H1 (cell line): ENCODE results near the gene INTS6. TPM values are rescaled to one million over a fixed set of nuclear protein-coding genes. Genes with fewer than 3 reads are reported as not detected.

Experiments
- CTCF ChIA-PET: fragments of 300-600 bp; sonication (Branson Sonifier 250); formaldehyde crosslinking; loops from one replicate; lab custom pipeline; 2021; ENCODE audit not compliant: partially characterized antibody; lab: Charles Lee
- POLR2A ChIA-PET: fragments of 300-600 bp; sonication (Branson Sonifier 250); formaldehyde crosslinking; loops from one replicate; lab custom pipeline; 2021; ENCODE audit warnings: inconsistent platforms; ENCODE audit not compliant: partially characterized antibody; lab: Charles Lee
- DNase-seq, 2 experiments: peaks; one replicate each; pipeline versions ENCODE4 v3.0.0 to v3.0.0-alpha.2; 2010 to 2022; ENCODE audit warnings: low spot score in 2 of 2, low read depth in 1 of 2, mixed read lengths in 1 of 2
- FAIRE-seq: peaks from 2 replicates; lab custom pipeline; 2011; peaks lifted over from hg19 to GRCh38; lab: Jason Lieb, UNC
- H2AFZ ChIP-seq: 2 replicates; pipeline ENCODE4 v1.8.1; 2012; ENCODE audit warnings: low read length, inconsistent platforms
- H2AK5ac ChIP-seq: 2 replicates; pipeline ENCODE4 v1.6.1; 2013; ENCODE audit warnings: low read depth, low read length
- H2BK120ac ChIP-seq: replicated peaks from 2 replicates; pipeline ENCODE3; 2013; ENCODE audit warnings: low read depth, low read length, inconsistent platforms
- H2BK12ac ChIP-seq: 2 replicates; pipeline ENCODE4 v1.6.1; 2013; ENCODE audit warnings: low read depth, low read length
- H2BK15ac ChIP-seq: 2 replicates; pipeline ENCODE4 v1.6.1; 2013; ENCODE audit warnings: low read length
- H2BK20ac ChIP-seq: 2 replicates; pipeline ENCODE4 v1.6.1; 2013; ENCODE audit warnings: low read length
- H2BK5ac ChIP-seq: 2 replicates; pipeline ENCODE4 v1.6.1; 2013; ENCODE audit warnings: low read depth, low read length
- H3K14ac ChIP-seq: 2 replicates; pipeline ENCODE4 v1.6.1; 2013; ENCODE audit warnings: inconsistent platforms; ENCODE audit not compliant: insufficient read length
- H3K18ac ChIP-seq: 2 replicates; pipeline ENCODE4 v1.6.1; 2013; ENCODE audit warnings: low read length; ENCODE audit errors: extremely low read depth
- H3K23ac ChIP-seq: 2 replicates; pipeline ENCODE4 v1.6.1; 2013; ENCODE audit warnings: inconsistent platforms; ENCODE audit not compliant: insufficient read length
- H3K23me2 ChIP-seq: 2 replicates; pipeline ENCODE4 v1.6.1; 2013; ENCODE audit warnings: low read depth, low read length
- H3K27ac ChIP-seq: 2 replicates; pipeline ENCODE4 v1.6.1; 2011; ENCODE audit warnings: low read depth, low read length, inconsistent platforms
- H3K27me3 ChIP-seq, 4 experiments: replicated peaks in 1 of 4; 1 replicate in 1 of 4; 2 replicates in 3 of 4; pipeline versions ENCODE4 v1.6.1 to v1.8.1; 2011 to 2013; ENCODE audit warnings: low read length in 3 of 4, mild to moderate bottlenecking in 3 of 4, inconsistent platforms in 2 of 4, mixed read lengths in 2 of 4, moderate library complexity in 1 of 4; ENCODE audit not compliant: control insufficient read depth in 3 of 4, insufficient read depth in 3 of 4; ENCODE audit errors: extremely low read depth in 1 of 4
- H3K36me3 ChIP-seq, 4 experiments: 2 replicates each; pipeline versions ENCODE4 v1.6.1 to v1.8.1; 2011 to 2013; ENCODE audit warnings: mild to moderate bottlenecking in 4 of 4, low read length in 3 of 4, moderate library complexity in 2 of 4, control low read depth in 1 of 4, inconsistent platforms in 1 of 4; ENCODE audit not compliant: insufficient read depth in 4 of 4, control insufficient read depth in 2 of 4
- H3K4ac ChIP-seq: replicated peaks from 2 replicates; pipeline ENCODE3; 2013; ENCODE audit warnings: low read length, low read depth, mixed read lengths, inconsistent platforms; ENCODE audit not compliant: insufficient read length
- H3K4me1 ChIP-seq, 4 experiments: replicated peaks in 1 of 4; 1 replicate in 1 of 4; 2 replicates in 3 of 4; pipeline versions ENCODE4 v1.6.1 to v1.8.1; 2011 to 2013; ENCODE audit warnings: low read length in 3 of 4, inconsistent platforms in 2 of 4, mixed read lengths in 1 of 4; ENCODE audit not compliant: insufficient read depth in 4 of 4, control insufficient read depth in 3 of 4
- H3K4me2 ChIP-seq, 2 experiments: 2 replicates each; pipeline versions ENCODE4 v1.6.1 to v1.8.1; 2011 to 2013; ENCODE audit warnings: low read depth in 2 of 2, low read length in 2 of 2, control low read depth in 1 of 2, inconsistent platforms in 1 of 2, mild to moderate bottlenecking in 1 of 2; ENCODE audit not compliant: insufficient read depth in 1 of 2
- H3K4me3 ChIP-seq, 4 experiments: fragments of 200-600, 300-600 bp in 1 of 4; sonication (generic), shearing (Covaris generic), sonication (Bioruptor Twin) in 1 of 4; 2 replicates each; pipeline versions ENCODE4 v1.5.1 to v1.8.1; 2011 to 2016; ENCODE audit warnings: low read length in 4 of 4, low read depth in 3 of 4, control low read depth in 2 of 4, inconsistent platforms in 2 of 4, mild to moderate bottlenecking in 2 of 4, mixed read lengths in 1 of 4, moderate library complexity in 1 of 4; ENCODE audit not compliant: insufficient read depth in 2 of 4; ENCODE audit errors: extremely low read depth in 1 of 4
- H3K56ac ChIP-seq: replicated peaks from 2 replicates; pipeline ENCODE3; 2013; ENCODE audit warnings: low read depth, mild to moderate bottlenecking, mixed read lengths, low read length, inconsistent platforms; ENCODE audit not compliant: insufficient read length
- H3K79me1 ChIP-seq: 2 replicates; pipeline ENCODE4 v1.6.1; 2013; ENCODE audit warnings: low read depth, low read length, control low read depth
- H3K79me2 ChIP-seq, 2 experiments: 2 replicates each; pipeline versions ENCODE4 v1.6.1 to v1.8.1; 2012 to 2013; ENCODE audit warnings: low read length in 2 of 2, mild to moderate bottlenecking in 2 of 2, inconsistent platforms in 1 of 2; ENCODE audit not compliant: insufficient read depth in 2 of 2, control insufficient read depth in 1 of 2
- H3K9ac ChIP-seq, 4 experiments: replicated peaks in 1 of 4; 1 replicate in 1 of 4; 2 replicates in 3 of 4; pipeline versions ENCODE4 v1.6.1 to v1.8.1; 2011 to 2013; ENCODE audit warnings: low read depth in 3 of 4, low read length in 3 of 4, control low read depth in 2 of 4, mild to moderate bottlenecking in 2 of 4, moderate library complexity in 2 of 4, inconsistent platforms in 1 of 4; ENCODE audit errors: extremely low read depth in 1 of 4
- H3K9me3 ChIP-seq, 2 experiments: 2 replicates each; pipeline versions ENCODE4 v1.6.1 to v1.8.1; 2012 to 2013; ENCODE audit warnings: mild to moderate bottlenecking in 2 of 2, moderate library complexity in 2 of 2, control low read depth in 1 of 2, inconsistent platforms in 1 of 2, low read depth in 1 of 2, low read length in 1 of 2, mixed read lengths in 1 of 2; ENCODE audit not compliant: insufficient read depth in 2 of 2
- H4K20me1 ChIP-seq, 2 experiments: replicated peaks in 1 of 2; 2 replicates each; pipeline versions ENCODE3 to v1.8.1; 2011 to 2013; ENCODE audit warnings: inconsistent platforms in 2 of 2, low read length in 2 of 2, mild to moderate bottlenecking in 1 of 2; ENCODE audit not compliant: insufficient read depth in 2 of 2, control insufficient read depth in 1 of 2
- H4K5ac ChIP-seq: 2 replicates; pipeline ENCODE4 v1.6.1; 2013; ENCODE audit warnings: low read length, low read depth, mixed read lengths, inconsistent platforms; ENCODE audit not compliant: insufficient read length
- H4K8ac ChIP-seq: 2 replicates; pipeline ENCODE4 v1.8.0; 2013; ENCODE audit warnings: mild to moderate bottlenecking, moderate library complexity, low read length, inconsistent platforms; ENCODE audit not compliant: insufficient read depth; ENCODE audit errors: extremely low read depth
- H4K91ac ChIP-seq: replicated peaks from 2 replicates; pipeline ENCODE3; 2013; ENCODE audit warnings: low read length, mixed read lengths, inconsistent platforms; ENCODE audit not compliant: insufficient read length
- BCL11A ChIP-seq, 2 experiments: IDR thresholded peaks; one replicate each; pipeline ENCODE4 v1.6.1; 2011; ENCODE audit warnings: low read depth in 2 of 2, low read length in 2 of 2, mild to moderate bottlenecking in 2 of 2
- CBX8 ChIP-seq: fragments of 300-800, 300-1000 bp; sonication (generic); IDR thresholded peaks from 2 replicates; pipeline ENCODE4 v1.7.1; 2016; ENCODE audit warnings: low read depth, low read length, borderline replicate concordance
- E2F6 ChIP-seq: IDR thresholded peaks from 2 replicates; pipeline ENCODE4 v1.6.1; 2012; ENCODE audit warnings: inconsistent platforms
- EZH2 ChIP-seq: fragments of 200-600 bp; sonication (generic); IDR thresholded peaks from 2 replicates; pipeline ENCODE4 v1.7.1; 2012; ENCODE audit warnings: low read depth, mild to moderate bottlenecking, moderate library complexity, low read length, inconsistent platforms; ENCODE audit not compliant: severe bottlenecking
- NANOG ChIP-seq: IDR thresholded peaks from 2 replicates; pipeline ENCODE4 v1.6.1; 2011; ENCODE audit warnings: low read length, low read depth, mild to moderate bottlenecking, inconsistent platforms; ENCODE audit not compliant: insufficient read depth, poor library complexity, severe bottlenecking
- POLR2AphosphoS5 ChIP-seq: IDR thresholded peaks from 2 replicates; pipeline ENCODE4 v1.6.1; 2011; ENCODE audit warnings: low read depth, low read length
- SP1 ChIP-seq: IDR thresholded peaks from 2 replicates; pipeline ENCODE4 v1.6.1; 2011; ENCODE audit warnings: low read depth, low read length
- TBP ChIP-seq: IDR thresholded peaks from 2 replicates; pipeline ENCODE4 v1.6.1; 2011; ENCODE audit warnings: low read depth, low read length, improper control_type of control experiment
- YY1 ChIP-seq: IDR thresholded peaks from 2 replicates; pipeline ENCODE4 v1.6.1; 2011; ENCODE audit warnings: low read depth, mild to moderate bottlenecking, low read length
- ZNF274 ChIP-seq: IDR thresholded peaks from 2 replicates; pipeline ENCODE4 v1.7.0; 2012; ENCODE audit warnings: low read length, borderline replicate concordance; ENCODE audit errors: extremely low read depth
- WGBS, 2 experiments: shearing (Covaris generic) in 1 of 2; methylation state at CpG; one replicate each; pipeline versions ENCODE4 v1.1.6 to v1.1.7; 2013 to 2015; ENCODE audit warnings: low lambda C conversion rate in 2 of 2, mixed read lengths in 2 of 2, inconsistent platforms in 1 of 2, low coverage in 1 of 2, missing lambda C conversion rate in 1 of 2; ENCODE audit not compliant: insufficient replicate concordance in 2 of 2, insufficient coverage in 1 of 2, insufficient read length in 1 of 2; ENCODE audit errors: extremely low coverage in 1 of 2, missing lambda C conversion rate in 1 of 2; 5-methylcytosine and 5-hydroxymethylcytosine counted together
- polyA plus RNA-seq, 7 experiments: library from polyadenylated mRNA; depleted of rRNA in 3 of 7; stranded (reverse) in 5 of 7; unstranded in 2 of 7; fragments of >200 nt in 5 of 7; fragments of 200-250 nt in 2 of 7; gene quantifications; 1 replicate in 5 of 7; 2 replicates in 1 of 7; 4 replicates in 1 of 7; pipeline versions ENCODE4 v1.2.1 to v1.2.3, GENCODE V29; 2011 to 2013; ENCODE audit warnings: missing spikeins in 2 of 7, mixed read lengths in 2 of 7
- total RNA-seq: library from RNA; stranded (reverse); fragmentation: NEBNext Ultra II Directional; extraction: Animal tissue kit (Norgen Biotek cat#: 25700); gene quantifications from 2 replicates; pipeline ENCODE4 v1.2.1, GENCODE V29; 2021

Gene INTS6
- total and polyA plus RNA-seq, 2 of the 8 experiments (the other 6 are each of a cell fraction or from before 2014, with no cell fraction given) = 12.6 to 42.8 TPM

GRCh38 chr13:51318015-51318414, 134.8 kb downstream of the INTS6 start:
- Histone ChIP-seq H2BK12ac (no peak overlapping the region), H3K27ac (no peak overlapping the region), H3K79me1 (no peaks in the 10 kb centered on the region), H4K91ac (no peak overlapping the region), H3K4me2 (no peak overlapping the region), H3K23ac (no peak overlapping the region), H2AK5ac (no peak overlapping the region), H2BK15ac (no peak overlapping the region), H3K4ac (no peak overlapping the region), H3K27me3 (no peaks in the 10 kb centered on the region), H3K4me3 (no peak overlapping the region), H3K23me2 (no peaks in the 10 kb centered on the region; the same call in 1 of the 2 replicates), H4K20me1 (no peaks in the 10 kb centered on the region), H3K18ac (no peak overlapping the region), H3K9me3 (no peaks in the 10 kb centered on the region), H2BK120ac (no peak overlapping the region), H3K56ac (no peak overlapping the region), H2AFZ (no peak overlapping the region), H3K79me2 (no peaks in the 10 kb centered on the region), H2BK20ac (peak overlapping the region; percentile 74), H3K36me3 (no peaks in the 10 kb centered on the region), H3K9ac (no peak overlapping the region), H3K4me1 (peaks cover 0 to 8% (median 4%) of the 10 kb centered on the region in 4 experiments; a peak in 2 of 7 replicates), H4K8ac (no peak overlapping the region), H3K14ac (no peak overlapping the region), H4K5ac (no peak overlapping the region), H2BK5ac (no peak overlapping the region)
- TF ChIP-seq TBP (no peak), CBX8 (no peak), POLR2AphosphoS5 (no peak), E2F6 (no peak), BCL11A (IDR thresholded peaks at IDR 0.05; ENCODE audit: low read depth in 2 of 2, low read length in 2 of 2) (no peak), SP1 (no peak), YY1 (no peak), NANOG (no peak), EZH2 (no peak), ZNF274 (no peak)
- POLR2A ChIA-PET = interaction anchor here (0.7 to 1.2 kb wide), 3 partner anchors 74 to 138 kb away, joined by 3 to 4 read pairs (median 3); no protein-coding TSS in a partner anchor
- CTCF ChIA-PET = interaction anchor here (0.7 to 2.4 kb wide), 3 partner anchors 10 to 42 kb away, joined by 3 to 5 read pairs (median 3); no protein-coding TSS in a partner anchor
- DNase-seq (no peak), FAIRE-seq (no peak)
- WGBS, 2 experiments = 89% methylated on average over 2 of the region's 2 CpGs; no CpG with 5 or more reads in 1 of the 2 experiments
